Nephron progenitor cell (in vitro differentiated cells): ENCODE data around the gene PGA4.
"Not testable (repeated sequence)": the region's sequence is repeated elsewhere in the genome, so short reads cannot be mapped to it uniquely, and the experiment has no call there.

Source experiments
- DNase-seq: peaks from one replicate; pipeline ENCODE4 v3.0.0; 2021
- H3K27ac Mint-ChIP-seq: 2 replicates; pipeline ENCODE4 v1.8.0; 2021; ENCODE audit warnings: mild to moderate bottlenecking, moderate library complexity, mixed read lengths
- H3K27me3 Mint-ChIP-seq: 2 replicates; pipeline ENCODE4 v1.8.0; 2021; ENCODE audit warnings: mild to moderate bottlenecking, low read depth, mixed read lengths; ENCODE audit not compliant: poor library complexity
- H3K36me3 Mint-ChIP-seq: 2 replicates; pipeline ENCODE4 v1.8.0; 2021; ENCODE audit warnings: low read depth, mixed read lengths
- H3K4me1 Mint-ChIP-seq: 2 replicates; pipeline ENCODE4 v1.8.0; 2021; ENCODE audit warnings: mixed read lengths
- H3K4me3 Mint-ChIP-seq: 2 replicates; pipeline ENCODE4 v1.8.0; 2021; ENCODE audit warnings: mild to moderate bottlenecking, moderate library complexity, mixed read lengths
- H3K9me3 Mint-ChIP-seq: 2 replicates; pipeline ENCODE4 v1.8.0; 2021; ENCODE audit warnings: mild to moderate bottlenecking, moderate library complexity, mixed read lengths
- TF ChIP-seq, protein P1 (sequence below): fragments of 200-600 bp; sonication (generic); IDR thresholded peaks from 2 replicates; pipeline ENCODE4 v1.5.0; 2021; ENCODE audit warnings: antibody characterized with exemption

The PGA4 gene

DNA sequence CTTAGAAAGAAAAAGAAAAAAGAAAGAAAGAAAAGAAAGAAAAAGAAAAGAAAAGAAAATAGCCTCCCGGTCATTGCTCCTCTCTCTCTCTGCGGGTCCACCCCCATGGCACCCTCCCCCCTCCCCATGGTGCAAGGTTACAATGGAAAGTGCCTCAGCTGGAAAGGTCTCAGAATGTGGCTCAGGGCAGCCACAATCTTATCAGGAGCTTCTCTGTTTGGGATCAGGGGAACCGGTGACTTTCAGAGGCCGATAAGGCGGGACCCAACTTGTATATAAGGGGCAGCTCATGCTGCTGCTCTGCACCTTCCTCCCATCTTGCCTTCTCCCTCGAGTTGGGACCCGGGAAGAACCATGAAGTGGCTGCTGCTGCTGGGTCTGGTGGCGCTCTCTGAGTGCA lies at the start of gene PGA4:
Gene PGA4, plus strand, starts transcription at position 301 of the 400 bp plus-strand sequence. Its CDS starts 54 bp downstream, at position 355.
- H3K27ac Mint-ChIP-seq, result peak within 1 kb of the TSS; percentile 72

DNA sequence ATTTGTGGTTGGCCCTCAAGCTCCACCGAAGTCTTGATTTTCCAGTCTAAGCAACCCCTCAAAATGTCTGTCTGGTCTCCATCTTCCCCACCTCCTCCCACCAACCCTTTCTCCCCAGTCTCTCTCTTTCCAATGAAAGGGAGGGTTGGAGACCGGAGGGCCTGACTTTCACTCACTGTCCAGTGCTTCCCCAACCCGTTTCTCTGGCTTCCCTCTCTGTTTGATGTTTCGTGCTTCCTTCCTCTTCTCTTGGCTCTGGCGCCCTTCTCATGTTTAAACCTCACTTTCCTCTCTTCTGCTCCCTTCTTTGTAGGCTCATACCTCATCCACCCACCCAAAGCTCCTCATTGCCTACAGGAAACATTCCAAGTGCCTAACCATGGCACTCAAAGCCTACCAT lies 49.8 kb upstream of the PGA4 start:
- Mint-ChIP-seq H3K4me3 (no peak overlapping the region), H3K4me1 (peaks cover 15% of the 10 kb centered on the region), H3K36me3 (no peaks in the 10 kb centered on the region), H3K27me3 (peaks cover 14% of the 10 kb centered on the region), H3K9me3 (peaks cover 22% of the 10 kb centered on the region), H3K27ac (no peak overlapping the region)
- TF ChIP-seq, protein P1, sequence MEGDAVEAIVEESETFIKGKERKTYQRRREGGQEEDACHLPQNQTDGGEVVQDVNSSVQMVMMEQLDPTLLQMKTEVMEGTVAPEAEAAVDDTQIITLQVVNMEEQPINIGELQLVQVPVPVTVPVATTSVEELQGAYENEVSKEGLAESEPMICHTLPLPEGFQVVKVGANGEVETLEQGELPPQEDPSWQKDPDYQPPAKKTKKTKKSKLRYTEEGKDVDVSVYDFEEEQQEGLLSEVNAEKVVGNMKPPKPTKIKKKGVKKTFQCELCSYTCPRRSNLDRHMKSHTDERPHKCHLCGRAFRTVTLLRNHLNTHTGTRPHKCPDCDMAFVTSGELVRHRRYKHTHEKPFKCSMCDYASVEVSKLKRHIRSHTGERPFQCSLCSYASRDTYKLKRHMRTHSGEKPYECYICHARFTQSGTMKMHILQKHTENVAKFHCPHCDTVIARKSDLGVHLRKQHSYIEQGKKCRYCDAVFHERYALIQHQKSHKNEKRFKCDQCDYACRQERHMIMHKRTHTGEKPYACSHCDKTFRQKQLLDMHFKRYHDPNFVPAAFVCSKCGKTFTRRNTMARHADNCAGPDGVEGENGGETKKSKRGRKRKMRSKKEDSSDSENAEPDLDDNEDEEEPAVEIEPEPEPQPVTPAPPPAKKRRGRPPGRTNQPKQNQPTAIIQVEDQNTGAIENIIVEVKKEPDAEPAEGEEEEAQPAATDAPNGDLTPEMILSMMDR, result no peak
- DNase-seq, result no peak

More for the DNA sequence above, at the start of gene PGA4:
- not testable (repeated sequence) for H3K27me3 Mint-ChIP-seq, DNase-seq, H3K9me3 Mint-ChIP-seq, H3K4me3 Mint-ChIP-seq, H3K36me3 Mint-ChIP-seq, H3K4me1 Mint-ChIP-seq

DNA sequence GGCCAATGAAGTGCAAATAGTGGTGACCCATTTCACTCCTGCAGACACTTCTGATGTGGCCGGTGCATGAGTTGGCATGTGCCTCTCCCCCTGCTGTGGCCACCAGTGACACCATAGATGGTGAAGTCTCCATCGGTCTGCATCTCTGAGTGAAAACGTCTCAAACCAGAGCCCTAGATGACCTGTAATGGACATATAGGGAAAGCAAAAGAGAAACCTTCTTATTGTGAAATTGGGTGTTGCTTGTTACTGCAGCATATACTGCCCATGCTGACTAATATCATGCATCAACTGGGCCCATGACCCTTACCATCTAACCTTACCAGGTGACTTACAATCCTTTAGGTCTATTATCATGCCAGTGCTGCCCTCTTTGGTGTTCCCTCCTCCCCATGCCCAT lies 49.3 kb upstream of the PGA4 start:
- Mint-ChIP-seq H3K9me3 (peaks cover 18% of the 10 kb centered on the region), H3K4me1 (peaks cover 15% of the 10 kb centered on the region), H3K27me3 (peaks cover 14% of the 10 kb centered on the region), H3K27ac (no peak overlapping the region), H3K36me3 (no peaks in the 10 kb centered on the region), H3K4me3 (no peak overlapping the region)
- TF ChIP-seq, protein P1, result no peak
- DNase-seq, result no peak

DNA sequence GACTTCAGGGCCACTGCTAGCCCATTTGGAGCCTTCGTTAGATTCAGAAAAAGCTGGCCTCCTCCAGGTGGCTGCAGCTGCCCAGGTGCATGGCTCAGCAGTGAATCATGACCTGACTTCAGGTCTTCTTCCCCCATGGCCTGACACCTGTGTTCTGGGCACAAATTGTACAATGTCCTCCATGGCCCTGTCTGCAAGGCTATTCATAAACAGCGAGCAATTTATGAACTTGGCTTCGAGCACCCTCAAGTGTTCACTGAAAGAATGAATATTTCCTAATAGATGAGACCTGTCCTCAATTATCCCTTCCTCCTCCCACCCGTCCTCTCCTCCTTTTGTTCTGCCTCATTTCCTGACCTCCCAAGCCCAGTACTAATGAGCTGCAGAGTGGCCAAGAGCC lies 48.7 kb upstream of the PGA4 start:
- TF ChIP-seq, protein P1, result no peak
- H3K4me1 Mint-ChIP-seq, result peaks cover 15% of the 10 kb centered on the region
- no peak overlapping the region for H3K4me3 Mint-ChIP-seq
- no peak overlapping the region for H3K27ac Mint-ChIP-seq
- DNase-seq, result no peak
- H3K9me3 Mint-ChIP-seq, result peaks cover 13% of the 10 kb centered on the region
- H3K27me3 Mint-ChIP-seq, result peaks cover 14% of the 10 kb centered on the region
- H3K36me3 Mint-ChIP-seq, result no peaks in the 10 kb centered on the region

DNA sequence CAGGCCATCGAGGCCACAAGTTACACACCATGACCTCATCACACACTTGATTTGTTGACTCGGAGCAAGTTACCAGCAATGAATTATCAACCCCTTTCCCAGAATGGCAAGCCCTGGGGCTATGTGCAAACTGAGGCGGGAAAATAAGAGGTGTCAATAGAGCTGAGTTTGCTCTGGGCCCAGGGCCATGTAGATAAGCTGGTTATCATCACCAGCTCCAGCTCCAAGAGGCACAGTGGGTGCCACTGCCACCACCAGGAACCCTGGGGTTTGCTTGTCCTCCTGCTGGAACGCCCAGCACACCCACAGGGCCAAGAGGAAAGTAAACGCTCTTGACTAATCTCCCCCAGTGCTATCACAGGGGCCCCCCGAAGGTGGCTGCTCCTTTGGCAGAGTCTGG lies 47.9 kb upstream of the PGA4 start:
- H3K27me3 Mint-ChIP-seq, result peaks cover 14% of the 10 kb centered on the region
- DNase-seq, result no peak
- H3K4me1 Mint-ChIP-seq, result peaks cover 15% of the 10 kb centered on the region
- H3K4me3 Mint-ChIP-seq, result no peak overlapping the region
- no peaks in the 10 kb centered on the region for H3K36me3 Mint-ChIP-seq
- H3K27ac Mint-ChIP-seq, result no peak overlapping the region
- peaks cover 8% of the 10 kb centered on the region for H3K9me3 Mint-ChIP-seq
- TF ChIP-seq, protein P1, result no peak

DNA sequence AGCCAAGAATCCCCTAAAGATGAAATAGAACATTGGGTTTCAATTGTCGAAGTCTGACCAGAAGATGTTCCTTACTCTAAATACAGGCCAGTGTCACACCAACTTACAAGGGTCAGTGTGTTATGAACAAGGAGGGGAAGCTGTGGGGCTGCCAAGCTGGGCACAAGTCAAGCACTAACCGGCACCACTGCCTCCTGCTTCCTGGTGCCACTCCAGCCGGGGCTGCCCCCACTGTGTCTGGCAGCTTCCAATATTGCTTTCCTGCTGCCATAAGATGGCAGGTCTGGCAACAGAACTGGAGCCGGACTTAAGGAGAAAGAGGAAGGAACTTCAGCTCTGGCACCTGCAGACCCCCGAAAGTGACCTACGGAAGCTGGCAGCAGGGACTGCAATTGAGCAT lies 47.2 kb upstream of the PGA4 start:
- peaks cover 8% of the 10 kb centered on the region for H3K9me3 Mint-ChIP-seq
- TF ChIP-seq, protein P1, result no peak
- peaks cover 15% of the 10 kb centered on the region for H3K4me1 Mint-ChIP-seq
- DNase-seq, result no peak
- no peak overlapping the region for H3K27ac Mint-ChIP-seq
- peaks cover 11% of the 10 kb centered on the region for H3K27me3 Mint-ChIP-seq
- no peaks in the 10 kb centered on the region for H3K36me3 Mint-ChIP-seq
- H3K4me3 Mint-ChIP-seq, result no peak overlapping the region
